ENCODE measurements around the gene KIF21B.

The KIF21B gene

GRCh38 chr1:201023517-201023902 lies at the start of gene KIF21B:
Gene KIF21B (minus strand): TSS chr1:201023714. CDS start chr1:201023383, 331 bp downstream.
- DNase-seq (ENCODE audit: low read depth in 2 of 2): peak; percentile 80 to 82

- DNase-seq (ENCODE audit: low read depth in 2 of 2): no peak
Observed at GRCh38 chr1:201072922-201073321, 49.4 kb upstream of the KIF21B start.

- DNase-seq (ENCODE audit: low read depth in 2 of 2): no peak
Observed at GRCh38 chr1:201072149-201072548, 48.6 kb upstream of the KIF21B start.

- no peak for DNase-seq (ENCODE audit: low read depth in 2 of 2)
Observed at GRCh38 chr1:201069636-201070035, 46.1 kb upstream of the KIF21B start.

- DNase-seq (ENCODE audit: low read depth in 2 of 2): no peak
Observed at GRCh38 chr1:201068976-201069375, 45.5 kb upstream of the KIF21B start.

- DNase-seq (ENCODE audit: low read depth in 2 of 2): no peak
Observed at GRCh38 chr1:201066986-201067385, 43.5 kb upstream of the KIF21B start.

- no peak for DNase-seq (ENCODE audit: low read depth in 2 of 2)
Observed at GRCh38 chr1:201065686-201066085, 42.2 kb upstream of the KIF21B start.

GRCh38 chr1:201064806-201065205 lies 41.3 kb upstream of the KIF21B start:
- DNase-seq (ENCODE audit: low read depth in 2 of 2): no peak

- DNase-seq (ENCODE audit: low read depth in 2 of 2): no peak
Observed at GRCh38 chr1:201063145-201063544, 39.6 kb upstream of the KIF21B start.

- no peak for DNase-seq (ENCODE audit: low read depth in 2 of 2)
Observed at GRCh38 chr1:201062511-201063091, 39.1 kb upstream of the KIF21B start.

GRCh38 chr1:201061886-201062285 lies 38.4 kb upstream of the KIF21B start:
- DNase-seq (ENCODE audit: low read depth in 2 of 2): no peak

- DNase-seq (ENCODE audit: low read depth in 2 of 2): no peak
Observed at GRCh38 chr1:201061049-201061448, 37.5 kb upstream of the KIF21B start.

- DNase-seq (ENCODE audit: low read depth in 2 of 2): no peak
Observed at GRCh38 chr1:201060586-201060985, 37.1 kb upstream of the KIF21B start.

GRCh38 chr1:201059871-201060555 lies 36.5 kb upstream of the KIF21B start:
- DNase-seq (ENCODE audit: low read depth in 2 of 2): no peak

GRCh38 chr1:201059401-201059800 lies 35.9 kb upstream of the KIF21B start:
- DNase-seq (ENCODE audit: low read depth in 2 of 2): no peak

GRCh38 chr1:201054091-201054543 lies 30.6 kb upstream of the KIF21B start:
- DNase-seq (ENCODE audit: low read depth in 2 of 2): no peak

- DNase-seq (ENCODE audit: low read depth in 2 of 2): no peak
Observed at GRCh38 chr1:201053155-201053860, 29.8 kb upstream of the KIF21B start.

- DNase-seq (ENCODE audit: low read depth in 2 of 2): no peak
Observed at GRCh38 chr1:201051399-201051798, 27.9 kb upstream of the KIF21B start.

GRCh38 chr1:201050515-201051277 lies 27.2 kb upstream of the KIF21B start:
- DNase-seq (ENCODE audit: low read depth in 2 of 2): no peak

- no peak for DNase-seq (ENCODE audit: low read depth in 2 of 2)
Observed at GRCh38 chr1:201049248-201049831, 25.8 kb upstream of the KIF21B start.

- no peak for DNase-seq (ENCODE audit: low read depth in 2 of 2)
Observed at GRCh38 chr1:201048521-201048920, 25.0 kb upstream of the KIF21B start.

- no peak for DNase-seq (ENCODE audit: low read depth in 2 of 2)
Observed at GRCh38 chr1:201044119-201044518, 20.6 kb upstream of the KIF21B start.

Data from activated CD8-positive, alpha-beta memory T cell treated with anti-CD3 and anti-CD28 coated beads for 4 hours (primary cell).